ENCODE measurements around the gene OXGR1.

OXGR1 gene

DNA sequence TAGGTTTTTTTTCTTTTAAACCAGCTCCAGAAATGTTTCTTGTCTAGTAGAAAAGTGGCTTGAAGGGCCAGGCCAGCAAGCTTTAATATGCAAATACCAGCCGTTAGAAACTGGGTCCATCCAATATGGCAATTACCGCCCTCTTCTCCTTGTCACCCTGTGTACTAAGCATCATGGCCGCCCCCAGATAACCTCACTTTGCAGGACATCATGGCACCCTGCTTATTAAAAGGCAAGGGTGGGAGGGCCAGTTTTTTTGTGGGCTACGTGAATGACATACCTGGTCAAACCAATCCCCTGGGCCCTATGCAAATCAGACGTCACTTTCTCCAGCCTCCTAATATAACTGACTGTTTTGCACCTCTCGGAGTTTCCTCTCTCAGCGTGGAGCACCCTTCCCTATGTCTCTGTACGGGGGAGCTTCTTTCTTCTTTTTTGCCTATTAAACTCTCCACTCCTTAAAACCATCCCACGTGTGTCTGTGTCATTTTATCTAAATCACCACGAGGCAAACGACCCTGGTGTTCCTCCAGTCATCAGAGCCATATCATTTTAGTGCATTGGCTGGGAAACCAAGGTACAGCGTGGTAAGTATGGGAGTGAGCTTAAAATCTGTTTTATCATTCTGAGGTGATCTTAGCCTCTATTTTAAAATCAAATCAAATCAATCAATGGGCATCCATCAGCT, 27.7 kb downstream of the OXGR1 start:
- in situ Hi-C loops (cut with HindIII; ENCODE audit: low sequenced_read_pairs), result no loop called here

DNA sequence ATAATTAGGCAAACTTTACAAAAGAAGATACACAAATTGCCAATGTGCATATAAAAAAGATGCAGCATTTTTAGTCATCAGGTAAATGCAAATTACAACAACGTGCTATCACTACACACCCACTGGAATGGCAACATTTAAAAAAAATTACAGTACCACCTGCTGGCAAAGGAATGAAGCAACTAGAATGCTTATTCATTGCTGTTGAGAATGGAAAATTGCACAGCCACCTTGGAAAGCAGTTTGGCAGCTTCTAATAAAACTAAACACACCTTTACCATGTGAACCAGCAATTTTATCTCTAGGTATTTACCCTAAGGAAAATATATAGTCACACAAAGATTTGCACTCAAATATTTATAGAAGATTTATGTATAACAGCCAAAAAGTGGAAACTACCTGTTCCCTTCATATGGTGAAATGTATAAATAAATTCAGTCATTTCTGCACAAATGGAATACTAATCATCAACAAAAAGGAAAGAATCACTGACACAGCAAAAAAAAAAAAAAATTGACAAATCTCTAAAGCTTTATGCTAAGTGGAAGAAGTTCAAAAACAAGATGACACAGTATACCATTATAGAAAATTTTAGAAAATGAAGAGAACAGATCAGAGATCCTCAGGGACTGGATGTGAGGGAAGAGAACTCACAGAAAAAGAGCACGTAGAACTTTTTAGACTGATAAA, 30.3 kb downstream of the OXGR1 start:
- in situ Hi-C loops (cut with HindIII; ENCODE audit: low sequenced_read_pairs), result no loop called here

GRCh38 chr13:96960379-96960778, 33.9 kb downstream of the OXGR1 start:
- in situ Hi-C loops (cut with HindIII; ENCODE audit: low sequenced_read_pairs), result no loop called here

DNA sequence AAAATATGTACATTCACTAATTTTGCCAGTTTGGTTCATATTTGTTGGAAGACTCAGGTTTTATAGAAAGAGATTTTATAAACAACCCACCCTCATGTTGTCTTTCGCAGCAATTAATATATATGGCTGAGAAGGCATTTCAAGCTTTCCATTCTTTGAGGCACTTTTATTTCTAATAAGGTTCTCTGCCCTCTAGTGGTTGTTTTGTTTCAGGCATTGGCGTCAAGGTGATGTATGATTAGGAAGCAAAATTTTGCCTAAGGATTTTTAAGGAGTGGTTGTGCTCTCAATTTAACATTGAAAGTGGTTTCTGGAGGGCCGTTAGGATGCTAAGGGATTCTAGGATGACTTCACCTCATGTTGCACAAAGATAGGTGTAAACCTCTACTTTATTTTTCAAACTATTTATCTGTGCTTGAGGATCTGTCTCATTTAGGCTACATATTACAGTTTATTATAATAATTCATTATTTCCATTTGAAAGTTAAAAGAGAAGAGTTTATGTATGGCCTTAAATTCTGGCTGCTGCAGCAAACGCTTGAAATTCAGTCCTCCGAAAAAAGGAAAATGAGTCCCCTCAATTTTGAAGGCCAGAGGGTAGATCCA, 35.9 kb downstream of the OXGR1 start:
- in situ Hi-C loops (cut with HindIII; ENCODE audit: low sequenced_read_pairs), result no loop called here

GRCh38 chr13:96952595-96952994, 41.7 kb downstream of the OXGR1 start:
- in situ Hi-C loops (cut with HindIII; ENCODE audit: low sequenced_read_pairs), result no loop called here

DNA sequence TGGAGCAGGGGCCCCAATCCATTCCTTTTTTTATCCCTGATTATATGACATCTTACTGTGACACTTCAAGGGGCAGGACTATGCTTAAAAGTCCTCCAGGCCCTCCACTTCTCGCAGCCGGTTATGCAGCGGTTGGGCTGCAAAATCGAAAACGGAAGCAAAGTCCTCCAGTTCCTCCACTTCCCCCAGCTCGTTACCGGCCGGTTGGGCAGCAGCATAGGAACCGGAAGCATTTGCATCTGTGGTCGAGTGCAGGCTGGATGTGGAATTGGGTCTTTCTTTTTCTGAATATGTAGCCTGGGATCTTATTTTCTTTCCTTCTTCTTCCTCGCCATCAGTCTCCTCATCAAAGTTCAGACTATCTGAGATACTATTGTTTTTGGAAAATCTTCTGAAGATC, 46.1 kb downstream of the OXGR1 start:
- in situ Hi-C loops (cut with HindIII; ENCODE audit: low sequenced_read_pairs), result no loop called here

DNA sequence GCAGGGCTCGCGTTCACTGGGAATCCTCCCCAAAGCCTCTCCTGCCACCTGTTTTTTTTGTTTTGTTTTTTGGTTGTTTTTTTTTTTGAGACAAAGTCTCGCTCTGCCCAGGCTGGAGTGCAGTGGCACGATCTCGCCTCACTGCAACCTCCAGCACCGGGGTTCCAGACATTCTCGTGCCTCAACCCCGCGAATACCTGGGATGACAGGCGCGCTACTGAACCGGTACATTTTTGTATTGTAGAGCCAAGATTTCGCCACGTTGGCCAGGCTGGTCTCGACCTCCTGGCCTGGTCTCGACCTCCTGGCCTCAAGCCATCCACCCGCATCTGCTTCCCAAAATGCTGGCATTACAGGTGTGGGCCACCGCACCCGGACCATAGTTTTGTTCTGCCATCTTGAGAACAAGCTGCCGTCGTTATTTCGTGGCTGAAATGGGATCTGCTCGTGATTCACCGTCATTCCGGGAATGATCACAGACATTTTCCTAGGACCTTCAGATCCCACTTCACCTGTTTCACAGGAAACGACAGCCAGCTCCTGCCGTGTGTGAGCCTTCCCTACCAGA, 46.8 kb downstream of the OXGR1 start:
- in situ Hi-C loops (cut with HindIII; ENCODE audit: low sequenced_read_pairs), result no loop called here

DNA sequence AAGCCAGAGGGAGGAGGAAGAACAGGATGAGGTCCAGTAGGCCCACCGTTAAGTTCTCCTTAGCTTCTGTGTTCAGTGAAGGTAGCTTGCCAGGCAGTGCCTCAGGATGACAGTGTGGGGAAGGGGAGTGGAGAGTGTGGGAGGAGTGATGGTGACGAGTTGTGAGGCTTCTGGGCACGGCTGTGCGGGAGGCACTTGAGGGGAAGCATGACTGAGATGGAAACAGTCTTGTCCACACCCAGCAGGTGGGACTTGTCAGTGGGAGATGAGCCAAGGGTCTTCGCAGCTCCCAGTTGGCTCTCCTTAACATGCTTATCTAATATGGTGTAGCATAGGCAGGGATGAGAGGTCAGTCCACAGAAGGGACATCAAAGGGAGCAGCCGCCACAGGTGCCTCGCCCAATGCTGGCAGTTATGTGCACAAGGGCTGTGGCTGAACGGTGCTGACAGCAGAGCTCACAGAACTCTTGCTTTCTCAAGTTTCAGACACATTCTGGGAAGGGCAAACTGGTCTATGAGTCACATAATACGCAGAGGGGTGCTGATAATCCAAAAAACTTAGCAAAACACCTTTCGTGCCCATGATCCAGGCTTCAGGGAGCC, 47.5 kb downstream of the OXGR1 start:
- in situ Hi-C loops (cut with HindIII; ENCODE audit: low sequenced_read_pairs), result no loop called here

DNA sequence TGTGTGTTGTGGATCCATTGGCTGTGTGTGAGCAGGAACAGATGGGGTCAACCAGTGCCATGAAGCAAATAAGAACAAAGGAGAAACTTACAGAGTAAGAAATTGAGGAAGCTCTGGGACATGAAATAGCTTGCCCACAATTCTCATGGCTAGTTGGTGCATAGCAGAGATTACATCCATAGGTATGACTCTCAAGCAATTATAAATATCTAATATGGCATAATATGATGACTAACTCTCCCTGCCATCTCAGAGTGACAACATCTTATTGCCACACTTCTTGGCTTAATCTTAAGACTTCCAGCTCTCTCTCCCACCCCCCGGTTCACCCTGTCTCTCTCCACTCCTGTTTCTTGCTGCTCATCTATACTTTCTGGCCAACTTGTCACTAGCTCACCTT, 53.3 kb downstream of the OXGR1 start:
- in situ Hi-C loops (cut with HindIII; ENCODE audit: low sequenced_read_pairs), result loop anchor here (5.0 kb wide), 1 partner anchor 104 kb away; no protein-coding TSS in a partner anchor

- in situ Hi-C loops (cut with HindIII; ENCODE audit: low sequenced_read_pairs), result no loop called here
Observed at GRCh38 chr13:96935901-96936300, 58.4 kb downstream of the OXGR1 start.

Measured in endothelial cell of hepatic sinusoid (primary cell).